Cardiac muscle cell (in vitro differentiated cells and primary cell): Measurements from ENCODE around the gene FAM193A. TPM values are rescaled to one million over a fixed set of nuclear protein-coding genes. Genes with fewer than 3 reads are reported as not detected.
A peak's percentile ranks its signal among the peaks of the same experiment; 100 is the strongest.

Experiments used
- DNase-seq, 2 donors: peaks; one replicate each; pipeline versions ENCODE4 v3.0.0 to v3.0.0-alpha.2; 2010 to 2017; ENCODE audit warnings: low read depth in 1 of 2, low spot score in 1 of 2
- H3K27ac ChIP-seq: fragments of 200-600 bp; sonication (generic); 2 replicates; pipeline ENCODE4 v1.5.1; 2016
- H3K27me3 ChIP-seq: fragments of 200-600 bp; sonication (generic); 2 replicates; pipeline ENCODE4 v1.6.0; 2016; ENCODE audit warnings: control low read depth
- H3K36me3 ChIP-seq: fragments of 200-600 bp; sonication (generic); 2 replicates; pipeline ENCODE4 v1.5.1; 2016; ENCODE audit warnings: control low read depth
- H3K4me1 ChIP-seq: fragments of 200-600 bp; sonication (generic); 2 replicates; pipeline ENCODE4 v1.8.1; 2017; ENCODE audit warnings: low read depth, mild to moderate bottlenecking, mixed run types
- H3K4me3 ChIP-seq: fragments of 200-600 bp; sonication (generic); 2 replicates; pipeline ENCODE4 v1.5.1; 2016; ENCODE audit warnings: mild to moderate bottlenecking
- H3K9me3 ChIP-seq: fragments of 200-600 bp; sonication (generic); 2 replicates; pipeline ENCODE4 v1.5.1; 2017; ENCODE audit warnings: low read depth, mild to moderate bottlenecking, control low read depth
- CTCF ChIP-seq: IDR thresholded peaks from 2 replicates; pipeline ENCODE4 v1.5.1; 2012; ENCODE audit warnings: low read depth, mild to moderate bottlenecking, low read length
- polyA plus RNA-seq: library from polyadenylated mRNA; unstranded; fragments of >200 nt; fragmentation: Nextera tagmentation; extraction: Ambion mirVana; gene quantifications from 2 replicates; pipeline ENCODE4 v1.2.1, GENCODE V29; 2016
- total RNA-seq: library from RNA; depleted of rRNA; stranded (reverse); fragments of >200 nt; gene quantifications from 2 replicates; pipeline ENCODE4 v1.2.3, GENCODE V29; 2016

Gene FAM193A
- total and polyA plus RNA-seq, 2 experiments from 2014 or later, result 12.0 to 34.0 TPM

DNA sequence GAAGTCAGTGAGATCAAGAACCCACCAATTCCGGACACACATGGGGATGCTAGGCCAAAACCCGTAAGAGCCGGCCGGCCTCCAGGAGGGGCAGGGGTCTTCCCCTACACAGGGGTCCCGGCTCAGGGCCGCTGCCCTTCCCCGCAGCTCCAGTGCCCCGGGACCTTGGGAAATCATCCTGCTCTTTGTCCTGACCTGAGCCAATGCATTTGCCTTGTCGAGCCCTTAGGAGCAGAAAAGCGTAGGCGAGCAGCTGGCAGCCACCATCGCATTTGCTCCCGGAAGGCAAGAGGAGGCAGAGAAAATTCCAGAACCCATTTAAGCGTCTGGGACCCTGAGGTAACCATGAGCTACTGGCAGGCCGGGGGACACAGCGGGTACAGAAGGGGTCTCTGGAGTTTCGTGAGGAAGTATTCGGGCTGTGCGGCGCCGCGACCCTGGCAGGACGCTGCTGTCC, 227.1 kb downstream of the FAM193A start:
- Histone ChIP-seq H3K27me3 (no peaks in the 10 kb centered on the region), H3K4me1 (peaks cover 13% of the 10 kb centered on the region), H3K4me3 (no peak overlapping the region), H3K36me3 (no peaks in the 10 kb centered on the region), H3K9me3 (no peaks in the 10 kb centered on the region), H3K27ac (no peak overlapping the region)
- DNase-seq, result peak in 1 of 2 donors; percentile 49
- no peak for TF ChIP-seq CTCF

- H3K4me3 ChIP-seq, result no peak overlapping the region
- no peak overlapping the region for H3K27ac ChIP-seq
- no peaks in the 10 kb centered on the region for H3K36me3 ChIP-seq
- no peak for DNase-seq
- H3K4me1 ChIP-seq, result peaks cover 20% of the 10 kb centered on the region
- H3K27me3 ChIP-seq, result no peaks in the 10 kb centered on the region
- no peak for TF ChIP-seq CTCF
- no peaks in the 10 kb centered on the region for H3K9me3 ChIP-seq
These were observed 229.5 kb downstream of the FAM193A start for GRCh38 chr4:2765832-2766526.

DNA sequence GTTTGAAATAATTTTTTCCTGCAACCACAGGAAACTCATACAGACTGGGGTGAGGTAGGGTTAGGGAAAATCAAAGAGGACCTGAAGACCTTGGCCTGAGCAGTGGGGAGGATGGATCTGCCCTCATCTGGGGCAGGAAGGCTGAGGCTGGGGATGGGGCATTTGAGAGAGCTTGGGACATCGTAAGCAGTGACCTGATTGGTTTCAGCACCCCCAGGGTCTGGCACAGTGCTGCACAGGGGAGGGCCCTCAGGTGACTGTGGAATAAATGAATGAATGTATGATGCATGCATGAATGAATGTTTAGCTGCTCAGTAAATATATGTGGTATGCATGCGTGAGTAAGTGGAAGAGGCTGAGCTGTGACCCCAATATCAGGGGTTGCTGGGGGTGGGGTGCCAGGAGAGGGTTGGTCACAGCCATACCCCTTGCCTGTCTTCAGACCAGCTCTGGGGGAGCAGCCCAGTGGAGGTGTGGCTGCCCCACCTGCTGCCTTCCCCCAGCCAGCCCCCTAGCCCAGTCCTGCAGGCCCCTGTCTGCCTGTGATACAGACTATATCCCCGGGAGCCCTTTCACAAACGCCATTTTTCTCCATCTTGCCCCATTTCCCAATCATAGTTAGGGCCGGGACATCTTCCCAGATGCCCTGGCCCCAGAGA, 230.7 kb downstream of the FAM193A start:
- no peak for TF ChIP-seq CTCF
- Histone ChIP-seq H3K27ac (peak overlapping the region; percentile 57), H3K4me1 (peaks cover 20% of the 10 kb centered on the region), H3K4me3 (no peak overlapping the region), H3K36me3 (no peaks in the 10 kb centered on the region), H3K27me3 (no peaks in the 10 kb centered on the region), H3K9me3 (no peaks in the 10 kb centered on the region)
- no peak for DNase-seq

DNA sequence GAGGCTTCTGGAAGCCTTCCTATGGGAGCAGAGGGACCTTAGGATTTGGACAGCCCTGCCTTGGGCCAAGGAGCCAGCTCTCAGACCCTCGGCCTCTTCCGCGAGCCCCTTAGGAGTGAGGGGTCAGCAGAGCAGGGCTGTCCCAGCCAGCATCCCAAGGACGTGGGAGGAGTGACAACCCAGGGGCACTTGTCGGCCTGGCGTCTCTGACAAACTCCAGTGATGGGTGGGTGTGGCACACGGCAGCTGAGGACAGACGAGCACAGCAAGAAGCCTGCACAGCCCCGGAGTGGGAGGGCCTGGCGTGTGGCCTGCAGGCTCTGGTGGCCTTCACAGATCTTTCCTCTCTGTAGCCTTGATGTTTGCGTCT, 231.2 kb downstream of the FAM193A start:
- Histone ChIP-seq H3K4me3 (no peak overlapping the region), H3K36me3 (no peaks in the 10 kb centered on the region), H3K27ac (peak overlapping the region; percentile 57), H3K27me3 (no peaks in the 10 kb centered on the region), H3K9me3 (no peaks in the 10 kb centered on the region), H3K4me1 (peaks cover 20% of the 10 kb centered on the region)
- peak in 1 of 2 donors; percentile 81 for DNase-seq
- TF ChIP-seq CTCF, result no peak

- Histone ChIP-seq H3K36me3 (no peaks in the 10 kb centered on the region), H3K27ac (peak overlapping the region; percentile 57), H3K27me3 (no peaks in the 10 kb centered on the region), H3K4me1 (peaks cover 20% of the 10 kb centered on the region), H3K9me3 (no peaks in the 10 kb centered on the region), H3K4me3 (no peak overlapping the region)
- TF ChIP-seq CTCF, result no peak
- DNase-seq, result no peak
These were observed 231.7 kb downstream of the FAM193A start for GRCh38 chr4:2768124-2768523.
